Erythroblast (primary cell): Measurements from ENCODE around the gene ZNF587.
"Not testable (repeated sequence)": the region's sequence is repeated elsewhere in the genome, so short reads cannot be mapped to it uniquely, and the experiment has no call there.

Experiments
- DNase-seq, 2 experiments: peaks; one replicate each; lab custom pipeline; 2025; lab: John Stamatoyannopoulos, UW
- GATA1 ChIP-seq: IDR thresholded peaks from 2 replicates; pipeline ENCODE4 v1.6.1; 2011; ENCODE audit warnings: low read depth, mild to moderate bottlenecking, control low read depth, low read length, moderate library complexity
- POLR2A ChIP-seq: IDR thresholded peaks from 2 replicates; pipeline ENCODE4 v1.6.1; 2011; ENCODE audit warnings: mild to moderate bottlenecking, low read length

ZNF587 gene

DNA sequence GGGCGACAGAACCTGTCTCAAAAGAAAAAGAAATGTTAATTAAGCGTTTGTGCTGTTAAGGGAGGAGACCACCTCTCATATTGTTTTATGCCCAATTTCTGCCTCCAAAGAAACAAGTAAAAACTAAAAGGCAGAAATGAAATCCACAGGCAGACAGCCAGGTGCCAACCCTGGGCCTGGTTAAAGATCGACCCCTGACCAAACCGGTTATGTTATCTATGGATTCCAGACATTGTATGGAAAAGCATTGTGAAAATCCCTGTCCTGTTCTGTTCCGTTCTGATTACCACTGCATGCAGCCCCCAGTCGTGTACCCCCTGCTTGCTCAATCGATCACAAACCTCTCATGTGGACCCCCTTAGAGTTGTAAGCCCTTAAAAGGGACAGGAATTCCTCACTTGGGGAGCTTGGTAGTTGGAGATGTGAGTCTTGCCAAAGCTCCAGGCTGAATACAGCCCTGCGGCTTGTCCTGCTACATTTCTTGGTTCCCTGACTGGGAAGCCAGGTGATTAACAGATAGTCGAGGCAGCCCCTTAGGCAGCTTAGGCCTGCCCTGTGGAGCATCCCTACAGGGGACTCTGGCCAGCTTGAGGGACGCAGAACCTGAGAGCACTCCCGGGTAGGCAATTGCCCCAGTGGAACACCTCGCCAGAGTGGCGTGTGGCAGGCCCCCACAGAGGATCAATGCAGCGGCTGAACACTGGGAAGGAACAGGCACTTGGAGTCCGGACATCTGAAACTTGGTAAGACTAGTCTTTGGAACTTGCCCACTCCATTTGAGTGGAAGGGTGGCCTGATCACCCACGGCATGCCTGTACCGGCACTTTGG lies 34.2 kb upstream of the ZNF587 start:
- DNase-seq, result no peak
- TF ChIP-seq POLR2A, result no peak
- TF ChIP-seq GATA1, result no peak

DNA sequence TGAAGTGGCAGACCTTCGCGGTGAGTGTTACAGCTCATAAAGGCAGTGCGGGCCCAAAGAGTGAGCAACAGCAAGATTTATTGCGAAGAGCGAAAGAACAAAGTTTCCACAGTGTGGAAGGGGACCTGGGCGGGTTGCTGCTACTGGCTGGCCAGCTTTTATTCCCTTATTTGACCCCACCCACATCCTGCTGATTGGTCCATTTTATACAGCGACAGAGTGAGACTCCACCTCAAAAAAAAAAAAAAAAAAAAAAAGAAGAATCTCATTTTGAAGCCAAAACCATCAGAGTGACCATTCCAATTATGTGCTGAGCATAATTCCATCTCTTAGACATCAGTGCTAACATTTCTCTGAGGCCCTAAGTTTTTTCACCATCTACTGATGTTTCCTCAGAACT lies 33.0 kb upstream of the ZNF587 start:
- peak; percentile 24 to 33 for DNase-seq
- TF ChIP-seq POLR2A, result no peak
- TF ChIP-seq GATA1, result no peak

DNA sequence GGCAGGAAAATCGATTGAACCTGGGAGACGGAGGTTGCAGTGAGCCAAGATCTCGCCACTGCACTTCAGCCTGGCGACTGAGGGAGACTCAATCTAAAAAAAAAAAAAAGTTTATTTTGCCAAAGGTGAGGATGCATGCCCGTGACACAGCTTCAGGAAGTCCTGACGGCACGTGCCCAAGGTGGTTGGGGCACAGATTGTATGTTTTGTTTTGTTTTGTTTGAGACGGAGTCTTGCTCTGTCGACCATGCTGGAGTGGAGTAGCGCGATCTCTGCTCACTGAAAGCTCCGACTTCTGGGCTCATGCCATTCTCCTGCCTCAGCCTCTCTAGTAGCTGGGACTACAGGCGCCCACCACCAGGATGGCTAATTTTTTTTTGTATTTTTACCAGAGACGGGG lies 31.7 kb upstream of the ZNF587 start:
- TF ChIP-seq POLR2A (no peak), GATA1 (no peak)
- no peak for DNase-seq

DNA sequence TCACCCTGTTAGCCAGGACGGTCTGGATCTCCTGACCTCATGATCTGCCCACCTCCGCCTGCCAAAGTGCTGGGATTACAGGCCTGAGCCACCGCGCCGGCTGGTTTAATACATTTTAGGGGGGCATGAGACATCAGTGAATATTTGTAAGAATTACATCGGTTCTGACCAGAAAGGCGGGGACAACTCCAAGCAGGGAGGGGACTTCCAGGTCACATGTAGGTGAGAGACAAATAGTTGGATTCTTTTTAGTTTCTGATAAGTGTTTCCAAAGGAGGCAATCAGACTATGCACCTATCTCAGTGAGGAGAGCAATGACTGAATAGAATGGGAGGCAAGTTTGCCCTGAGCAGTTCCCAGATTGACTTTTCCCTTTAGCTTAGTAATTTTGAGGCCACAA lies 31.3 kb upstream of the ZNF587 start:
- no peak for TF ChIP-seq POLR2A
- DNase-seq, result no peak

DNA sequence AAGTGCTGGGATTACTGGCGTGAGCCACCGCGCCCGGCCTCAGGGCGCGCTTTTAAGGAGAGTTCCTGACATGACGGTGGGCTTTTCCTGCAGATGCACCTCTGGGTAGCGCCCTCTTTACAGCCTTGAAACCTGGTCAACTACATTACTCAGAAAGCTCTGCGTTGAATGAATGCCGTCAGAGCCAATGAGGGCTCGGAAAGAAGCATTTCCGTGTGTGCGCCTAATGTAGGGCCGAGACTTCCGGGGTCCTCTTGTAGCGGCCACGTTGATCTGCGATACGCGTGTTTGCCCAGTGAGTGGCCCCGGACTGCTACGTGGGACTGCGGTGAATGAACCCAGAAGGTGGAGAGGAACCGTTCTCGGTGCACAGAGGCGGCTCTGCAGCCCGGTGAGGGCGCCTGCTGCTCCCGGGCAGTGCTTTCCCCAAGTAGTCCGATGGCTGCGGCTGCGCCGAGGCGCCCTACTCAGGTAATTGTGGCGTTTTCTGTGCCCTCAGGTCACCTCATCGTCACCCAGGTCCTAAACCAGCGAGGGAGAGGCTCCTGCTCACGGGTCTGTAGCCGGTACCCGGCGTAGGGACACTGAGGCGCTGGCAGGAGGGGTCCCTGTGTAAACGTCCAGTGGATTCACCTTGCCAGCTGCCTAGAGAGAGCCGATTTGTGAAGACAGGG lies 30.0 kb upstream of the ZNF587 start:
- TF ChIP-seq GATA1 (no peak), POLR2A (peak; percentile 76)

DNA sequence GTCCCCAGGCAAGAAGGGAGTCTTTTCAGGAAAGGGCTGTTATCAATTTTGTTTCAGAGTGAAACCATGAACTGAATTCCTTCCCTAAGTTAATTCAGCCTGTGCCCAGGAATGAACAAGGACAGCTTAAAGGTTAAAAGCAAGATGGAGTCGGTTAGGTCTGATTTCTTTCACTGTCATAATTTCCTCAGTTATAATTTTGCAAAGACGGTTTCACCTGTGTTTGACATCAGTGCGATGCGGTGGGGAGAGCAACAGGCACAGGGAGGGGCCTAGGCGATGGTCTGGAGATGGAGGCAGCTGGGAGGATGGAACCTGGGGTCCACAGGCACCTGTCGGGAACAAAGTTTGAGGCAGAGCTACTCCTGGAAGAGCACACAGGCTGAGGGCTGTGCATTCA lies 29.1 kb upstream of the ZNF587 start:
- TF ChIP-seq GATA1, result no peak
- no peak for TF ChIP-seq POLR2A
- no peak for DNase-seq

More for the DNA sequence above, 30.0 kb upstream of the ZNF587 start:
- peak; percentile 90 to 92 for DNase-seq

DNA sequence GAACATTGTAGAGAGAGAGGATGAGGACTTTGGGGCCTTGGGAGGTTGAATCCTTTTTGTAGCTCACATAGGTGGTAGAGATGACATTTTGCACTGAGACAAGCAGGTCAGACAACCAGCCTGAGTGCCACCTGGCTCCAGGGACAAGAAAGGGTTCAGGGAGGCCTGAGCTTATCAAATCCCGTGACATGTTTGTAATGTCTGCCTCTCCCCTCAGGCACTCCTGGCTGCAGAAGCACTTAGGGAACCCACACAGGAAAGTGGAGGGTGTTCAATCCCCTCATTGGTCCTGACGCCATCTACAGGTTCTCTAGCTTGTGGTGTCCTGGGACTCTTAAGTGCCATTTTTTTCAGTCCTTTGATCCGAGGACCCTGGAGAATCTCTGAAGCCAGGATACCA lies 28.6 kb upstream of the ZNF587 start:
- DNase-seq, result not testable (repeated sequence)

DNA sequence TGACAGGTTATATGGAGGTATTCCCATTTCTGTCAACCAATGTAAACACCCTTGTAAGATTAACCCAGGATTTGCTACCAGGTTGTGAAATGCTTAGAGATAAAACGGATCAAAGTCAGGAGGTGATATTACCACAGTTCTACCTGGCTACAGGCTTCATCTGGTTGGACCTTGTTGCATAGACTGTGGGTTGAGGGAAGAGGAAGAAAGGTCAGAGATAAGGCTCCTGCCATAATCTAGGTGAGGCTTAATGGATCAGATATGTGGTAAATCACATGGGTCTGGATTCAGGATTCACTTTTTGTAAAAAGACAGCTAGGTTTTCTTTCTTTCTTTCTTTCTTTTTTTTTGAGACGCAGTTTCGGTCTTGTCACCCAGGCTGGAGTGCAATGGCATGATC lies 28.2 kb upstream of the ZNF587 start:
- DNase-seq, result not testable (repeated sequence)

DNA sequence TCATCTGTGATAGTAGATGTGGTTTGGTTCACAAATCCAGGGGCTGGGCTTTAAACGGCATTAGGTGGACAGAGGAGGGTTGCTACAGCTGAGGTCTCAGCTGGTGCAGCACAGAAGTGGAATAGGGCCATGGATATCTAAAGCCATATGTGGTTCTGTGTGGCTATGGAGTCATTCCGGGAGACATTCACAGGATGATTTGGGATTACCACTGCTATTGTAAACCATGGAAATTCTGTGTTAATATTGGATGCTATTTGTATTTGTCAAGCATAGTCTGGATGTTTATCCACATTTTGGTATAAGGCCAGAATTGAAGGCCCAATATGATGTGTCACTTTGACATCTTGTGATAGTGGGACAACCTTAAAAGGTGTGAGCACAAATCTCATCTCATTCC lies 26.5 kb upstream of the ZNF587 start:
- DNase-seq, result not testable (repeated sequence)

DNA sequence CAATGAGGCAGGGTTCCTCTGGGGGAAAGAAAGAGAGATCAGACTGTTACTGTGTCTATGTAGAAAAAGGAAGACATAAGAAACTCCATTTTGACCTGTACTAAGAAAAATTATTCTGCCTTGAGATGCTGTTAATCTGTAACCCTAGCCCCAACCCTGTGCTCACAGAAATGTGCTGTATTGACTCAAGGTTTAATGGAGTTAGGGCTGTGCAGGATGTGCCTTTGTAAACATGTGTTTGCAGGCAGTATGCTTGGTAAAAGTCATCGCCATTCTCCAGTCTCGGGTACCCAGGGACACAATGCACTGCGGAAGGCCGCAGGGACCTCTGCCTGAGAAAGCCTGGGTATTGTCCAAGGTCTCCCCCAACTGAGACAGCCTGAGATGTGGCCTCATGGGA lies 26.1 kb upstream of the ZNF587 start:
- not testable (repeated sequence) for DNase-seq

DNA sequence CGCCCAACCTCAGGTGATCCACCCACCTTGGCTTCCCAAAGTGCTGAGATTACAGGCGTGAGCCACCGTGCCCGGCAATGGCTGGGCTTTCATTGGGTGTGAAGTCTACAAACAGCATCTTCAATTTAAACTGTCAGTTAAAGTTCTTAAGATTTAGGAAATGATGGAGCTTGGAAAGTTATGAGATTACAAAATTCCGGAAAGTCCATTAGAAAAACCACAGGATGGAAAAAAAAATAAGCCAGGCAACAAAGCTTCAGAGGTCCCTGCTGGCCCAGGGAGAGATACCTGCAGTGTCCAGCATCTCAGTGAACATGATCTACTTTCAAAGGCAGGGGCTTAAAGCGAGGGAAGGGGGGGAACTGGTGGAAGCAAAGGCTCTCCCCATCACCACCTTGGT lies 24.1 kb upstream of the ZNF587 start:
- no peak for DNase-seq
- TF ChIP-seq GATA1 (no peak), POLR2A (no peak)

DNA sequence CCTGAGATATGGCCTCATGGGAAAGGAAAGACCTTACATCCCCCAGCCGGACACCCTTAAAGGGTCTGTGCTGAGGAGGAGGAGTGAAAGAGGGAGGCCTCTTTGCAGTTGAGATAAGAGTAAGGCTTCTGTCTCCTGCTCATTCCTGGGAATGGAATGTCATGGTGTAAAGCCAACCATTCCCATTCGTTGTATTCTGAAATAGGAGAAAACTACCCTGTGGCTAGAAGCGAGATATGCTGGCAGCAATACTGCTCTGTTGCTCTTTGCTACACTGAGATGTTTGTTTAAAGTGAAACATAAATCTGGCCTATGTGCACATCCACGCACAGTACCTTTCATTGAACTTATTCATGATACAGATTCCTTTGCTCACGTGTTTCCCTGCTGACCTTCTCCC lies 20.3 kb upstream of the ZNF587 start:
- DNase-seq, result no peak
- no peak for TF ChIP-seq POLR2A
- no peak for TF ChIP-seq GATA1

DNA sequence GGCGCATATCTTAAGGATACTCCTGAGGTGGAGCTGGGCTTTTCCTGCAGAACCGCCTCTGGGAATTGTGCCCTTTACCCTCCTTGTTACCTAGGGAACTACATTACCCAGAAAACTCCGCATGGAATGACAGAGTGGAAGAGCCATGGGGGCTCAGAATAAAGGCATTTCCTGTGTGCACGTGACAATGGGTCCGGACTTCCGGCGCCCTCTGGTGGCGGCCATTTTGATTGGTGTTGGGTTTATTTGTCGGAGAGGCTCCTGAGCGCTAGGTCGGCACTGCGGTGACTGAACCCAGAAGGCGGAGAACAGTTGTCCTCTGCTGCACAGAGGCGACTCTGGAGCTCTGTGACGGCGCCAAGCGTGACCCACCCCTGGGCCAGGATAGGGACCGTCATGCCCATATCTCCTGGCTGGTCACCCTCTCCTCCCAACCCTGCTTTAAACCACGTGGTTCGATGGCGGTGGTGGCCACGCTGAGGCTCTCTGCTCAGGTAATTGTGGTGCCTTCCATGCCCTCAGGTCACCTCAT lies 19.5 kb upstream of the ZNF587 start, which contains the start of gene ZNF587B:
Gene ZNF587B, plus strand, starts transcription at position 229 of the 532 bp plus-strand sequence. Its CDS starts 230 bp downstream, at position 459.
- DNase-seq, result peak; percentile 67 to 72
- TF ChIP-seq GATA1 (no peak), POLR2A (no peak)

DNA sequence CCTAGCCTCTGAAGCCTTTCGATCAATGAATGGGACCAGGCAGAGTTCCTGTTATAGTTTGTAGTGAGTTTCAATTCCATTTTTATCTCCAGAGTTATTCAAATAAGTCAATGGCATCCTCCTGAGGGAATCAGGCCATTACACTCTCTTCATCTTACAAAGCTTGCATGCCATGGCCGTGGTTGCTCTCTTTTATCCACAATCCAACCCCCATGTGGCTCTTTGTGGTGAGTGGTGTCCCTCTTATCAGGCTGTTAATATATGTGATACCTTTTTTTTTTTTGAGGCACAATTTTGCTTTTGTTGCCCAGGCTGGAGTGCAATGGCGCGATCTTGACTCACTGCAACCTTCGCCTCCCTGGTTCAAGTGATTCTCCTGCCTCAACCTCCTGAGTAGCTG lies 12.7 kb upstream of the ZNF587 start:
- not testable (repeated sequence) for DNase-seq

DNA sequence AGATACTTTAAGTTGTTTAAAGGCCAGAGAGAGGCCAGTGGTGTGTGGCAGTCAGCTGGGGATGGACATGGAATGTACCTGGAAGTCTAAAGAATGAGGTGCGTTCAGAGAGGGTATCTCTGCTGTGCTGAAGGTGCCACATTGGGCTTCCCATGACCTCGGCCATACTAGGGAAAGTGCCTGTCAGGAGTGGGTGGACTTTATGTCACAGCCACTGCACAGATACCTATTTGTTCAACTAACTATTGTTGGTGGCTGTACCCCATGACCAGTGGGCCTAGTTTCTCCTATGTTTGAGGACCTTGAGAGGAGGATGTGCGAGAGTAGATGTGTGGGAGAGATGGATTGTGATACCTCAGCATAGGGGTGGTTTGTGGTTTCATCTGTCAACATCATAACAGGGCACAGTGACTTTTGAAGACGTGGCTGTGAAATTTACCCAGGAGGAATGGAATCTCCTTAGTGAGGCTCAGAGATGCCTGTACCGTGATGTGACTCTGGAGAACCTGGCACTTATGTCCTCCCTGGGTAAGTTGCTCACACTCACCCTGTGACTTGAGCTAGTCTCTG lies 11.0 kb upstream of the ZNF587 start:
- DNase-seq, result not testable (repeated sequence)
